Neural cell (in vitro differentiated cells): ENCODE data around the gene FGF14. TPM values are rescaled to one million over a fixed set of nuclear protein-coding genes. Genes with fewer than 3 reads are reported as not detected.

Experiments used
- H2AFZ ChIP-seq: fragments of 200-600, 300-800 bp; sonication (generic), shearing (Covaris generic); 2 replicates; pipeline ENCODE4 v1.6.0; 2014; ENCODE audit warnings: low read depth, mild to moderate bottlenecking, antibody characterized with exemption, low read length, moderate library complexity
- H3F3A ChIP-seq: fragments of 200-600 bp; shearing (Covaris generic); 2 replicates; pipeline ENCODE4 v1.6.1; 2016; ENCODE audit warnings: mild to moderate bottlenecking, moderate library complexity, mixed read lengths, antibody characterized with exemption, low read length; ENCODE audit not compliant: insufficient read depth, poor library complexity, severe bottlenecking
- H3K27ac ChIP-seq: fragments of 200-600, 300-800 bp; sonication (generic), shearing (Covaris generic); 2 replicates; pipeline ENCODE4 v1.5.1; 2014; ENCODE audit warnings: mild to moderate bottlenecking, low read length, moderate library complexity
- H3K27me3 ChIP-seq: fragments of 300-800, 200-600 bp; sonication (generic), shearing (Covaris generic); 2 replicates; pipeline ENCODE4 v1.6.0; 2014; ENCODE audit warnings: mild to moderate bottlenecking, low read depth, low read length, moderate library complexity; ENCODE audit not compliant: insufficient read depth
- H3K36me3 ChIP-seq: fragments of 300-800, 200-600 bp; sonication (generic), shearing (Covaris generic); 2 replicates; pipeline ENCODE4 v1.5.1; 2014; ENCODE audit warnings: mild to moderate bottlenecking, antibody characterized with exemption, low read length, moderate library complexity; ENCODE audit not compliant: insufficient read depth
- H3K4me2 ChIP-seq: fragments of 300-800, 200-600 bp; sonication (generic), shearing (Covaris generic); 2 replicates; pipeline ENCODE4 v1.6.0; 2014; ENCODE audit warnings: mild to moderate bottlenecking, low read length
- H3K4me3 ChIP-seq: fragments of 300-800, 200-600 bp; sonication (generic), shearing (Covaris generic); 2 replicates; pipeline ENCODE4 v1.5.1; 2014; ENCODE audit warnings: mild to moderate bottlenecking, low read length, moderate library complexity
- H3K79me2 ChIP-seq: fragments of 200-600 bp; shearing (Covaris generic); replicated peaks from 2 replicates; pipeline ENCODE4 v1.6.0; 2014; ENCODE audit warnings: mild to moderate bottlenecking, low read length, moderate library complexity; ENCODE audit not compliant: insufficient read depth
- H3K9ac ChIP-seq: fragments of 300-800, 200-600 bp; sonication (generic), shearing (Covaris generic); 2 replicates; pipeline ENCODE4 v1.6.1; 2016; ENCODE audit warnings: mild to moderate bottlenecking, low read length, mixed read lengths
- H3K9me2 ChIP-seq: fragments of 200-600 bp; shearing (Covaris generic); 2 replicates; pipeline ENCODE4 v1.6.1; 2016; ENCODE audit warnings: mild to moderate bottlenecking, low read length, mixed read lengths; ENCODE audit not compliant: insufficient read depth
- H3K9me3 ChIP-seq: fragments of 200-600, 300-800 bp; sonication (generic), shearing (Covaris generic); 2 replicates; pipeline ENCODE4 v1.6.1; 2016; ENCODE audit warnings: mild to moderate bottlenecking, mixed run types, low read length, moderate library complexity, mixed read lengths
- H4K20me1 ChIP-seq: fragments of 200-600 bp; shearing (Covaris generic); 2 replicates; pipeline ENCODE4 v1.6.1; 2016; ENCODE audit warnings: mild to moderate bottlenecking, mixed run types; ENCODE audit not compliant: insufficient read depth
- EP300 ChIP-seq: fragments of 450-650 bp; conservative IDR thresholded peaks from 2 replicates; pipeline ENCODE4 v1.6.1; 2014; ENCODE audit warnings: antibody characterized with exemption, mild to moderate bottlenecking, moderate library complexity; ENCODE audit not compliant: poor library complexity, severe bottlenecking
- EZH2 ChIP-seq: fragments of 200-600, 300-800 bp; shearing (Covaris generic), sonication (generic); IDR thresholded peaks from 2 replicates; pipeline ENCODE4 v1.6.1; 2014; ENCODE audit warnings: antibody characterized with exemption, low read length, borderline replicate concordance, mild to moderate bottlenecking; ENCODE audit not compliant: insufficient read depth, poor library complexity, severe bottlenecking
- MXI1 ChIP-seq: fragments of 450-650 bp; conservative IDR thresholded peaks from 2 replicates; pipeline ENCODE4 v1.6.1; 2014; ENCODE audit warnings: antibody characterized with exemption, mild to moderate bottlenecking; ENCODE audit not compliant: poor library complexity, severe bottlenecking
- POLR2AphosphoS5 ChIP-seq: IDR thresholded peaks from 2 replicates; pipeline ENCODE4 v1.6.1; 2012
- RAD21 ChIP-seq: fragments of 450-650 bp; conservative IDR thresholded peaks from 2 replicates; pipeline ENCODE4 v1.6.1; 2014; ENCODE audit warnings: antibody characterized with exemption, mild to moderate bottlenecking, moderate library complexity
- REST ChIP-seq: IDR thresholded peaks from 2 replicates; pipeline ENCODE4 v1.6.1; 2012; ENCODE audit warnings: borderline replicate concordance
- SMC3 ChIP-seq: fragments of 450-650 bp; conservative IDR thresholded peaks from 2 replicates; pipeline ENCODE4 v1.6.1; 2014; ENCODE audit warnings: antibody characterized with exemption, mild to moderate bottlenecking, moderate library complexity; ENCODE audit not compliant: poor library complexity
- TAF1 ChIP-seq: IDR thresholded peaks from 2 replicates; pipeline ENCODE4 v1.6.1; 2012; ENCODE audit warnings: low read depth
- polyA plus RNA-seq: library from polyadenylated mRNA; depleted of rRNA; stranded (reverse); fragments of >200 nt; gene quantifications from 2 replicates; pipeline ENCODE4 v1.2.3, GENCODE V29; 2014
- TF ChIP-seq, protein P1 (sequence below): fragments of 450-650 bp; IDR thresholded peaks from 2 replicates; pipeline ENCODE4 v1.5.1; 2014; ENCODE audit warnings: antibody characterized with exemption, mild to moderate bottlenecking, moderate library complexity; ENCODE audit not compliant: poor library complexity, severe bottlenecking

Gene FGF14
- polyA plus RNA-seq, 1 donor from 2014 or later = 36.4 TPM

DNA sequence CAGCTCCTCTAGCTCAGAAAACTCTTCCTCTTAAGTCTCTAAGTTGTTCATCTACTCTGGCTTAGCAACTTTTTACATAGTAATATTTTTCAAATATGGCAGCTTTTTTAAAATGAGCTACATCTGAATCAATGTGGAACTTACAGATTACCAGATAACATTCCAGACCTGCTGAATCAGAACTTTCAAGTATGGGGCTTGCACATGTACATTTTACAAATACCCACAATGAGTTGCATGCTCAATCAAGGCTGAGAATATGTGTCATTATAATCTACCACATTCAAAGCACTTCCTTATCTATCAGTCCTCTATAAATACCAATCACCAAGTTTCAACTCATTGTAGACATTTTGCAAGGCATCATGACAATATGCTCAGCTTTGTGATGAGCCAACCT is 383.1 kb downstream of the FGF14 start:
- no peaks in the 10 kb centered on the region for H3K27me3 ChIP-seq
- no peaks in the 10 kb centered on the region for H4K20me1 ChIP-seq
- no peaks in the 10 kb centered on the region for H3F3A ChIP-seq
- no peak overlapping the region for H2AFZ ChIP-seq
- no peaks in the 10 kb centered on the region for H3K9me2 ChIP-seq
- no peaks in the 10 kb centered on the region for H3K9me3 ChIP-seq
- no peak overlapping the region for H3K4me3 ChIP-seq
- no peak overlapping the region for H3K4me2 ChIP-seq
- no peak for TF ChIP-seq REST
- no peak for TF ChIP-seq TAF1
- no peak for TF ChIP-seq EZH2
- TF ChIP-seq SMC3 = no peak
- no peak for TF ChIP-seq RAD21
- no peak for TF ChIP-seq POLR2AphosphoS5
- no peak for TF ChIP-seq MXI1
- H3K27ac ChIP-seq = no peak overlapping the region
- no peaks in the 10 kb centered on the region for H3K79me2 ChIP-seq
- H3K36me3 ChIP-seq = no peaks in the 10 kb centered on the region
- H3K9ac ChIP-seq = no peak overlapping the region

GRCh38 chr13:102017248-102017647 is 384.6 kb downstream of the FGF14 start:
- Histone ChIP-seq H3K79me2 (no peaks in the 10 kb centered on the region), H3K9me2 (no peaks in the 10 kb centered on the region)
- TF ChIP-seq RAD21 = no peak
- no peak for TF ChIP-seq EZH2
- no peak for TF ChIP-seq TAF1
- no peak for TF ChIP-seq POLR2AphosphoS5
- TF ChIP-seq, protein P1, sequence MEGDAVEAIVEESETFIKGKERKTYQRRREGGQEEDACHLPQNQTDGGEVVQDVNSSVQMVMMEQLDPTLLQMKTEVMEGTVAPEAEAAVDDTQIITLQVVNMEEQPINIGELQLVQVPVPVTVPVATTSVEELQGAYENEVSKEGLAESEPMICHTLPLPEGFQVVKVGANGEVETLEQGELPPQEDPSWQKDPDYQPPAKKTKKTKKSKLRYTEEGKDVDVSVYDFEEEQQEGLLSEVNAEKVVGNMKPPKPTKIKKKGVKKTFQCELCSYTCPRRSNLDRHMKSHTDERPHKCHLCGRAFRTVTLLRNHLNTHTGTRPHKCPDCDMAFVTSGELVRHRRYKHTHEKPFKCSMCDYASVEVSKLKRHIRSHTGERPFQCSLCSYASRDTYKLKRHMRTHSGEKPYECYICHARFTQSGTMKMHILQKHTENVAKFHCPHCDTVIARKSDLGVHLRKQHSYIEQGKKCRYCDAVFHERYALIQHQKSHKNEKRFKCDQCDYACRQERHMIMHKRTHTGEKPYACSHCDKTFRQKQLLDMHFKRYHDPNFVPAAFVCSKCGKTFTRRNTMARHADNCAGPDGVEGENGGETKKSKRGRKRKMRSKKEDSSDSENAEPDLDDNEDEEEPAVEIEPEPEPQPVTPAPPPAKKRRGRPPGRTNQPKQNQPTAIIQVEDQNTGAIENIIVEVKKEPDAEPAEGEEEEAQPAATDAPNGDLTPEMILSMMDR = no peak
- no peak for TF ChIP-seq MXI1
- TF ChIP-seq REST = no peak
- TF ChIP-seq SMC3 = no peak
- no peak for TF ChIP-seq EP300

More at GRCh38 chr13:102017248-102017647, 384.6 kb downstream of the FGF14 start:
- Histone ChIP-seq H3K27me3 (no peaks in the 10 kb centered on the region), H2AFZ (no peak overlapping the region), H4K20me1 (no peaks in the 10 kb centered on the region), H3K27ac (no peak overlapping the region), H3K4me2 (no peak overlapping the region), H3K9ac (no peak overlapping the region), H3K36me3 (no peaks in the 10 kb centered on the region), H3K4me3 (no peak overlapping the region), H3F3A (no peaks in the 10 kb centered on the region), H3K9me3 (no peaks in the 10 kb centered on the region)
